ENCODE data around the gene DLEC1.

DLEC1 gene

GRCh38 chr3:38136777-38137614, 98.0 kb downstream of the DLEC1 start, which contains the start of gene ACAA1:
TSS of gene ACAA1 (minus strand) at chr3:38137127. CDS start at chr3:38137035, 92 bp downstream.
- peak; percentile 92 for DNase-seq (ENCODE audit: insufficient read length)

DNA sequence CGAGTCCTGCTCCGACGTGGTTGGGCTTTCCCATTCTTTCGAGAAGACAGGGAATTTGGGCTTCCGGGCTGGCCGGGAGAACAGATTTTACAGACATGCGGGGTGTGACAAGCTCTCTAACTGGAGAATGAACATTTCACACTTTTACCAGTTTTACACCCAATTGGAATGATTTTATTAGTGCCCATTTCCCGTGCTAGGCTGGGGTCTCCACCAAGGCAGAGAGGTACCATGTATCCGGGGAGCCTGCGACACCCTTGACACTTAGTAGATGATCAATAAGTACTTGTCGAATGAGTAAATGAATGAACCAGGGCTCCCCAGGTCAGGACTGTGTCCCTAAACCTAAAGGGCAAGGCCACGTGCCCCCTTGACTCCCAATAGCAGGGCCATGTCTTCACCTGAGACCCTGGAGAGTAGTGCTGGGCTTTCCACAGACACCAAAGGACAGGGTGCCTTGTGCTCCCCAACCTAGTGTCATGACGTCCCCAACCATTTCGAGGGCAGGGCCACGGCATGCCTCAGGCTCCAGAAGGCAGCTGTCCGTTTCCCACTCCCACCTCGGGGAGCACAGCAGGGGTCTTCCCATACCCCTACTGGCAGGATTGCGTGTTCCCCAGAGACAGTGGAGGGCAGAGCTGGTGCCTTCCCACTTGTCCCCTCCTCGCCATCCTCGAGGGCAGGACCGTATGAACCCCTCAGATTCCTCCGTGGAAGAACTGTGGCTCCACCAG, 98.8 kb downstream of the DLEC1 start:
- DNase-seq (ENCODE audit: insufficient read length) (no peak), FAIRE-seq (no peak)
- TF ChIP-seq POLR2A (IDR thresholded peaks at IDR 0.05; ENCODE audit: low read depth, low read length) (no peak), POLR2AphosphoS5 (IDR thresholded peaks at IDR 0.05; ENCODE audit: low read depth, low read length) (peak; percentile 69)

More at GRCh38 chr3:38136777-38137614, 98.0 kb downstream of the DLEC1 start, which contains the start of gene ACAA1:
- TF ChIP-seq TAF1 (IDR thresholded peaks at IDR 0.05; ENCODE audit: borderline replicate concordance, low read depth, low read length) (peak; percentile 68; the same call in 1 of the 2 replicates), POLR2AphosphoS5 (IDR thresholded peaks at IDR 0.05; ENCODE audit: low read depth, low read length) (peak; percentile 78), POLR2A (IDR thresholded peaks at IDR 0.05; ENCODE audit: low read depth, low read length) (peak; percentile 77)
- FAIRE-seq, result peak; percentile 94

DNA sequence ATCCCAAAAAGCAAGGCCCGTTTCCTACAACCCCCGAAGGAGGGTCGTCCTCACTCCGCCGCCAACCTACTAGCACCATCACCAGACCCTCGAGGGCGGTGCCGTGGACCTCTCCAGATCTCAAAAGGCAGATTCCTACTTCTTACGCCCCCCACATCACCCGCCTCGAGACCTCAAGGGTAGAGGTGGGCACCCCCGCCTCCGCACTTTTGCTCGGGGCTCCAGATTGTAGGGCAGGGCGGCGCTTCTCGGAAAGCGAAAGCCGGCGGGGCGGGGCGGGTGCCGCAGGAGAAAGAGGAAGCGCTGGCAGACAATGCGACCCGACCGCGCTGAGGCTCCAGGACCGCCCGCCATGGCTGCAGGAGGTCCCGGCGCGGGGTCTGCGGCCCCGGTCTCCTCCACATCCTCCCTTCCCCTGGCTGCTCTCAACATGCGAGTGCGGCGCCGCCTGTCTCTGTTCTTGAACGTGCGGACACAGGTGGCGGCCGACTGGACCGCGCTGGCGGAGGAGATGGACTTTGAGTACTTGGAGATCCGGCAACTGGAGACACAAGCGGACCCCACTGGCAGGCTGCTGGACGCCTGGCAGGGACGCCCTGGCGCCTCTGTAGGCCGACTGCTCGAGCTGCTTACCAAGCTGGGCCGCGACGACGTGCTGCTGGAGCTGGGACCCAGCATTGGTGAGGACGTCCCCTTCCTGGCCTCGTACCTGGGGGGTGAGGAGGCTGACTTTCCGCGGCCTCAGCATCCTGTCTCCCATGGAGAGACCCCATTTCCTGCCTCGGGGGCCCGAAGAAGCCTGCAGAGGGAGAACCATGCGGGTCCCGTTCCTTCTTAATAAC, 99.6 kb downstream of the DLEC1 start, which contains the start of gene MYD88:
MYD88 (plus strand) TSS at position 313 of the 842 bp plus-strand sequence; CDS start at position 353, 40 bp downstream.
- peak; percentile 87 for TF ChIP-seq POLR2A (IDR thresholded peaks at IDR 0.05; ENCODE audit: low read depth, low read length)
- no peak for TF ChIP-seq TAF1 (IDR thresholded peaks at IDR 0.05; ENCODE audit: borderline replicate concordance, low read depth, low read length)
- TF ChIP-seq POLR2AphosphoS5 (IDR thresholded peaks at IDR 0.05; ENCODE audit: low read depth, low read length), result peak; percentile 76
- DNase-seq (ENCODE audit: insufficient read length) (peak; percentile 77), FAIRE-seq (no peak)

DNA sequence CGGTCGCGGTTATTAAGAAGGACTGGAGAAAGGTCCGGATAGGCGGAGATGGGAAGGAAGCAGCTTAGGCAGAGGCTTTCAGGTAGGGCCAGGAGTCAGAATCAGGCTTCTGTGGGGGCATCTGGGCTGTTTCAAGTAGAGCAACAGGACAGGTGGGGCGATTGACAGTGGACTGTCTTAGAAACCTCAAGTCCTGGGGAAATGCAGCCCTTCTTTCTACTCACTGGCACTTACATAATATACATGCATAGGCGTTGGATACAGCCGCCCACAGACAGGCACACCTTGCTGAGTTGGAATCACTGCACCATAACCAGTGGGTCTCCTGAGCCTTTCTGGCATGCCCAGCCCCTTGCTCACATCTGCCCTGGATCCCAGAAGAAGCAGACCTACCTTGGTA, 100.2 kb downstream of the DLEC1 start:
- FAIRE-seq (no peak), DNase-seq (ENCODE audit: insufficient read length) (no peak)
- no peak for TF ChIP-seq POLR2A (IDR thresholded peaks at IDR 0.05; ENCODE audit: low read depth, low read length)
- TF ChIP-seq POLR2AphosphoS5 (IDR thresholded peaks at IDR 0.05; ENCODE audit: low read depth, low read length), result no peak

GRCh38 chr3:38139652-38140051, 100.6 kb downstream of the DLEC1 start:
- no peak for TF ChIP-seq POLR2AphosphoS5 (IDR thresholded peaks at IDR 0.05; ENCODE audit: low read depth, low read length)
- no peak for TF ChIP-seq TAF1 (IDR thresholded peaks at IDR 0.05; ENCODE audit: borderline replicate concordance, low read depth, low read length)
- TF ChIP-seq POLR2A (IDR thresholded peaks at IDR 0.05; ENCODE audit: low read depth, low read length), result no peak
- no peak for DNase-seq (ENCODE audit: insufficient read length)
- peak; percentile 5 for FAIRE-seq

- no peak for TF ChIP-seq POLR2A (IDR thresholded peaks at IDR 0.05; ENCODE audit: low read depth, low read length)
- TF ChIP-seq TAF1 (IDR thresholded peaks at IDR 0.05; ENCODE audit: borderline replicate concordance, low read depth, low read length), result no peak
- TF ChIP-seq POLR2AphosphoS5 (IDR thresholded peaks at IDR 0.05; ENCODE audit: low read depth, low read length), result no peak
- DNase-seq (ENCODE audit: insufficient read length) (no peak), FAIRE-seq (no peak)
These were observed 101.5 kb downstream of the DLEC1 start for GRCh38 chr3:38140326-38141172.

DNA sequence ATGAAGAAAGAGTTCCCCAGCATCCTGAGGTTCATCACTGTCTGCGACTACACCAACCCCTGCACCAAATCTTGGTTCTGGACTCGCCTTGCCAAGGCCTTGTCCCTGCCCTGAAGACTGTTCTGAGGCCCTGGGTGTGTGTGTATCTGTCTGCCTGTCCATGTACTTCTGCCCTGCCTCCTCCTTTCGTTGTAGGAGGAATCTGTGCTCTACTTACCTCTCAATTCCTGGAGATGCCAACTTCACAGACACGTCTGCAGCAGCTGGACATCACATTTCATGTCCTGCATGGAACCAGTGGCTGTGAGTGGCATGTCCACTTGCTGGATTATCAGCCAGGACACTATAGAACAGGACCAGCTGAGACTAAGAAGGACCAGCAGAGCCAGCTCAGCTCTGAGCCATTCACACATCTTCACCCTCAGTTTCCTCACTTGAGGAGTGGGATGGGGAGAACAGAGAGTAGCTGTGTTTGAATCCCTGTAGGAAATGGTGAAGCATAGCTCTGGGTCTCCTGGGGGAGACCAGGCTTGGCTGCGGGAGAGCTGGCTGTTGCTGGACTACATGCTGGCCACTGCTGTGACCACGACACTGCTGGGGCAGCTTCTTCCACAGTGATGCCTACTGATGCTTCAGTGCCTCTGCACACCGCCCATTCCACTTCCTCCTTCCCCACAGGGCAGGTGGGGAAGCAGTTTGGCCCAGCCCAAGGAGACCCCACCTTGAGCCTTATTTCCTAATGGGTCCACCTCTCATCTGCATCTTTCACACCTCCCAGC, 102.4 kb downstream of the DLEC1 start:
- DNase-seq (ENCODE audit: insufficient read length) (no peak), FAIRE-seq (no peak)
- TF ChIP-seq POLR2AphosphoS5 (IDR thresholded peaks at IDR 0.05; ENCODE audit: low read depth, low read length) (no peak), POLR2A (IDR thresholded peaks at IDR 0.05; ENCODE audit: low read depth, low read length) (no peak), TAF1 (IDR thresholded peaks at IDR 0.05; ENCODE audit: borderline replicate concordance, low read depth, low read length) (no peak)

DNA sequence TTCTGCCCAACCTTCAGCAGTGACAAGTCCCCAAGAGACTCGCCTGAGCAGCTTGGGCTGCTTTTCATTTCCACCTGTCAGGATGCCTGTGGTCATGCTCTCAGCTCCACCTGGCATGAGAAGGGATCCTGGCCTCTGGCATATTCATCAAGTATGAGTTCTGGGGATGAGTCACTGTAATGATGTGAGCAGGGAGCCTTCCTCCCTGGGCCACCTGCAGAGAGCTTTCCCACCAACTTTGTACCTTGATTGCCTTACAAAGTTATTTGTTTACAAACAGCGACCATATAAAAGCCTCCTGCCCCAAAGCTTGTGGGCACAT, 102.9 kb downstream of the DLEC1 start:
- TF ChIP-seq POLR2A (IDR thresholded peaks at IDR 0.05; ENCODE audit: low read depth, low read length) (no peak), POLR2AphosphoS5 (IDR thresholded peaks at IDR 0.05; ENCODE audit: low read depth, low read length) (no peak), TAF1 (IDR thresholded peaks at IDR 0.05; ENCODE audit: borderline replicate concordance, low read depth, low read length) (no peak)
- DNase-seq (ENCODE audit: insufficient read length) (no peak), FAIRE-seq (no peak)

DNA sequence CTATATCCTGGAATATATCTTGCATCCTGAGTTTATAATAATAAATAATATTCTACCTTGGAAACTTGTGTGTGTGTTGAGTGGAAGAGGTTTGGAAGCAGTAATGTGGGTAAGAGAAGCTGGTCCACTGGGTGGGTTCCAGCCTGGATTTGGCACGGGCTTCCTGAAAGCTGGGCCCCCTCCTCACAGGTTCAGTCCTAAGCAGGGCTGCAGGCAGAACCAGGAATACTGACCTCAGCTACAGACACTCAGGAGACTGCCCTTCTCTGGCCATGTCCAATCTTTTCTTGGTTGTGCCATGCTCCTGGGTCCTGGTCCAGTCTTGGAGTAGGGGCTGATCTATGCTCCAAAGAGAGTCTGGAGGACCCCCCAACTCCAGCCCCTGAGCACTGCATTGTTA, 104.0 kb downstream of the DLEC1 start:
- DNase-seq (ENCODE audit: insufficient read length), result no peak
- no peak for FAIRE-seq
- no peak for TF ChIP-seq TAF1 (IDR thresholded peaks at IDR 0.05; ENCODE audit: borderline replicate concordance, low read depth, low read length)
- 0 out of 2 replicates have a peak, but pooled peaks have one; percentile 19 for TF ChIP-seq POLR2A (IDR thresholded peaks at IDR 0.05; ENCODE audit: low read depth, low read length)

GRCh38 chr3:38143511-38143910, 104.5 kb downstream of the DLEC1 start:
- TF ChIP-seq POLR2A (IDR thresholded peaks at IDR 0.05; ENCODE audit: low read depth, low read length), result no peak
- TF ChIP-seq POLR2AphosphoS5 (IDR thresholded peaks at IDR 0.05; ENCODE audit: low read depth, low read length), result no peak
- no peak for TF ChIP-seq TAF1 (IDR thresholded peaks at IDR 0.05; ENCODE audit: borderline replicate concordance, low read depth, low read length)
- FAIRE-seq (no peak), DNase-seq (ENCODE audit: insufficient read length) (no peak)

Data from GM12892 (cell line).